COR-L47 (cell line): Measurements from ENCODE around the gene FGD2.
"Not testable (repeated sequence)": the region's sequence is repeated elsewhere in the genome, so short reads cannot be mapped to it uniquely, and the experiment has no call there.

Experiments used
- DNase-seq: peaks from one replicate; lab custom pipeline; 2025; lab: John Stamatoyannopoulos, UW

Gene FGD2

GRCh38 chr6:37039958-37040357, 34.5 kb downstream of the FGD2 start:
- no peak for DNase-seq

- DNase-seq, result no peak
These were observed 36.1 kb downstream of the FGD2 start for GRCh38 chr6:37041521-37041920.

- DNase-seq, result no peak
These were observed 36.7 kb downstream of the FGD2 start for GRCh38 chr6:37042150-37042549.

- not testable (repeated sequence) for DNase-seq
These were observed 37.6 kb downstream of the FGD2 start for GRCh38 chr6:37043091-37043490.

GRCh38 chr6:37047346-37047688, 41.9 kb downstream of the FGD2 start:
- DNase-seq, result no peak

- DNase-seq, result no peak
These were observed 42.4 kb downstream of the FGD2 start for GRCh38 chr6:37047689-37048402.

GRCh38 chr6:37048403-37048850, 43.0 kb downstream of the FGD2 start:
- no peak for DNase-seq

GRCh38 chr6:37048851-37049757, 43.6 kb downstream of the FGD2 start:
- DNase-seq, result no peak

GRCh38 chr6:37049758-37050044, 44.2 kb downstream of the FGD2 start:
- no peak for DNase-seq

- DNase-seq, result no peak
These were observed 44.8 kb downstream of the FGD2 start for GRCh38 chr6:37050045-37050853.

GRCh38 chr6:37050854-37051137, 45.3 kb downstream of the FGD2 start:
- no peak for DNase-seq

GRCh38 chr6:37051138-37052026, 45.9 kb downstream of the FGD2 start:
- peak; percentile 82 for DNase-seq

GRCh38 chr6:37052027-37052628, 46.7 kb downstream of the FGD2 start:
- no peak for DNase-seq

GRCh38 chr6:37053683-37054082, 48.2 kb downstream of the FGD2 start:
- DNase-seq, result no peak

- DNase-seq, result no peak
These were observed 48.7 kb downstream of the FGD2 start for GRCh38 chr6:37054171-37054570.

GRCh38 chr6:37054580-37054979, 49.1 kb downstream of the FGD2 start:
- DNase-seq, result no peak

- no peak for DNase-seq
These were observed 50.6 kb downstream of the FGD2 start for GRCh38 chr6:37056112-37056403.

GRCh38 chr6:37056439-37057127, 51.1 kb downstream of the FGD2 start:
- no peak for DNase-seq

GRCh38 chr6:37057128-37057471, 51.6 kb downstream of the FGD2 start:
- DNase-seq, result no peak

- no peak for DNase-seq
These were observed 52.2 kb downstream of the FGD2 start for GRCh38 chr6:37057678-37058077.

- no peak for DNase-seq
These were observed 52.7 kb downstream of the FGD2 start for GRCh38 chr6:37058084-37058586.
